Stimulated activated effector memory CD8-positive, alpha-beta T cell treated with anti-CD3 and anti-CD28 coated beads, Interleukin-12 subunit alpha, Interleukin-12 subunit beta, amount 100 ng/mL, for 72 hours (primary cell): ENCODE measurements around the gene PBX2.

ENCODE experiments used
- ATAC-seq: fragments of 150-1000 bp; cut with Tn5 transposase; 2 replicates; pipeline ENCODE4 v1.10.0; 2021
- DNase-seq, 2 donors: peaks; one replicate each; pipeline ENCODE4 v3.0.0; 2021 to 2022; ENCODE audit warnings: low spot score in 2 of 2
- H3K27ac Mint-ChIP-seq: one replicate; pipeline ENCODE4 v1.8.0; 2022; ENCODE audit warnings: mild to moderate bottlenecking, mixed read lengths
- H3K36me3 Mint-ChIP-seq: one replicate; pipeline ENCODE4 v1.8.0; 2022; ENCODE audit warnings: mild to moderate bottlenecking, mixed read lengths
- H3K4me1 Mint-ChIP-seq: one replicate; pipeline ENCODE4 v1.8.0; 2022; ENCODE audit warnings: mixed read lengths
- H3K4me3 Mint-ChIP-seq: one replicate; pipeline ENCODE4 v1.8.0; 2022; ENCODE audit warnings: mild to moderate bottlenecking, mixed read lengths
- H3K9me3 Mint-ChIP-seq: one replicate; pipeline ENCODE4 v1.8.0; 2022; ENCODE audit warnings: mixed read lengths

PBX2 gene

GRCh38 chr6:32184084-32184640 lies 5.8 kb downstream of the PBX2 start, which contains the start of gene AGER:
AGER (minus strand) TSS chr6:32184253; CDS start chr6:32184222, 31 bp downstream.
- Mint-ChIP-seq H3K27ac (peak within 1 kb of the TSS; percentile 99), H3K9me3 (no peaks in the 10 kb centered on the region), H3K4me3 (no peak within 1 kb of the TSS), H3K4me1 (peaks cover 83% of the 10 kb centered on the region), H3K36me3 (peaks cover 98% of the 10 kb centered on the region)
- DNase-seq = no peak
- ATAC-seq = no peak

DNA sequence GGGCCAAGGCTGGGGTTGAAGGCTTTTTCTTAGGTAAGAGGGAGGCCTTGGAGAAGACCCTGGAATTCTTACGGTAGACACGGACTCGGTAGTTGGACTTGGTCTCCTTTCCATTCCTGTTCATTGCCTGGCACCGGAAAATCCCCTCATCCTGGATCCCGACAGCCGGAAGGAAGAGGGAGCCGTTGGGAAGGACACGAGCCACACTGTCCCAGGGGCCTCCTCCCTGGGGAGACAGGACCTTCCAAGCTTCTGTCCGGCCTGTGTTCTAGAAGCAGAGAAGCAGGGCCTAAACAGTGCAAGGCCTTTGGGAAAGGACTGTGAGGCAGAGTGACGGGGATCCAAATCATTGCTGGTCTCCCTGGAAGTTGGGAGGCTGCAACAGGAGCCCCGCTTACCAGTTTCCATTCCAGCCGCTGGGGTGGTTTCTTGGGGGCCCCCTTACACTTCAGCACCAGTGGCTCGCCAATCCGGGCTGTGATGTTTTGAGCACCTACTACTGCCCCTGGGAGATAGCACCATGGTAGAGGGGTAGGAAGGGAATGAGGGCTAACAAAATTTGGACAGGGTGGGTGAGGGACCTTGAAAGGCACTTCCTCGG lies 6.4 kb downstream of the PBX2 start:
- Mint-ChIP-seq H3K9me3 (no peaks in the 10 kb centered on the region), H3K4me1 (peaks cover 83% of the 10 kb centered on the region), H3K36me3 (peaks cover 98% of the 10 kb centered on the region), H3K27ac (peak overlapping the region; percentile 99), H3K4me3 (no peak overlapping the region)
- DNase-seq (no peak), ATAC-seq (no peak)

- H3K27ac Mint-ChIP-seq = peak overlapping the region; percentile 99
Measured at GRCh38 chr6:32183030-32183429, 7.0 kb downstream of the PBX2 start.

GRCh38 chr6:32182555-32182981 lies 7.4 kb downstream of the PBX2 start:
- Mint-ChIP-seq H3K36me3 (peaks cover 100% of the 10 kb centered on the region), H3K9me3 (no peaks in the 10 kb centered on the region), H3K4me1 (peaks cover 78% of the 10 kb centered on the region), H3K27ac (peak overlapping the region; percentile 99), H3K4me3 (no peak overlapping the region)
- no peak for DNase-seq
- ATAC-seq = no peak

More at GRCh38 chr6:32183030-32183429, 7.0 kb downstream of the PBX2 start:
- Mint-ChIP-seq H3K9me3 (no peaks in the 10 kb centered on the region), H3K4me3 (no peak overlapping the region), H3K4me1 (peaks cover 80% of the 10 kb centered on the region), H3K36me3 (peaks cover 100% of the 10 kb centered on the region)
- no peak for ATAC-seq
- no peak for DNase-seq

DNA sequence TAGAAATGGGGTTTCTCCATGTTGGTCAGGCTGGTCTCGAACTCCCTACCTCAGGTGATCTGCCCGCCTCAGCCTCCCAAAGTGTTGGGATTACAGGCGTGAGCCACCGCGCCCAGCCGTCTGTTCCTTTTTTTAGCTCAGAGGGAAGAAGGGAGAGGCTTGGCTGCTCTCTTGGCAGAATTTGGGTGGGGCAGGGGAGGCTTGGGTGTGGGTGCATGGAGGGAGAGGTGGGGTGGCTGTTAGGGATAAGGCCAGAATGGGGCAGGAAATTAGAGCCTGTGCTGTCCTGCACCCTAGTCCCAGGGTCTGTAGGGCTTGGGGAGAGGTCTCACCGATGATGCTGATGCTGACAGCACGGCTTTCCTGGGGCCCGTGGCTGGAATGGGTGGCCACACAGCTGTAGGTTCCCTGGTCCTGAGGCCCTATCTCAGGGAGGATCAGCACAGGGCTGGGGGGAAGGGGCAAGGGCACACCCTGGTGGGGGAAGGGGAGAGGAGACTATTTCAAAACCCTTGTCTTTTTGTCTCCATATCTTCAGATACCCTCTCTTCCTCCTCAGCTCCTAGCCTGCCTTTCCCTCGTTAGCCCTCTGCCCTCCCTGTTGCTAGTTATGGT lies 8.0 kb downstream of the PBX2 start:
- Mint-ChIP-seq H3K4me3 (no peak overlapping the region), H3K27ac (peak overlapping the region; percentile 99)

GRCh38 chr6:32181148-32181702 lies 8.8 kb downstream of the PBX2 start:
- peaks cover 88% of the 10 kb centered on the region for H3K36me3 Mint-ChIP-seq
- no peaks in the 10 kb centered on the region for H3K9me3 Mint-ChIP-seq
- no peak for ATAC-seq
- no peak for DNase-seq
- H3K4me3 Mint-ChIP-seq = no peak overlapping the region
- peak overlapping the region; percentile 80 for H3K27ac Mint-ChIP-seq
- H3K4me1 Mint-ChIP-seq = peaks cover 78% of the 10 kb centered on the region

More for the DNA sequence above, 8.0 kb downstream of the PBX2 start:
- Mint-ChIP-seq H3K4me1 (peaks cover 78% of the 10 kb centered on the region), H3K36me3 (peaks cover 96% of the 10 kb centered on the region), H3K9me3 (no peaks in the 10 kb centered on the region)
- DNase-seq = no peak
- no peak for ATAC-seq

DNA sequence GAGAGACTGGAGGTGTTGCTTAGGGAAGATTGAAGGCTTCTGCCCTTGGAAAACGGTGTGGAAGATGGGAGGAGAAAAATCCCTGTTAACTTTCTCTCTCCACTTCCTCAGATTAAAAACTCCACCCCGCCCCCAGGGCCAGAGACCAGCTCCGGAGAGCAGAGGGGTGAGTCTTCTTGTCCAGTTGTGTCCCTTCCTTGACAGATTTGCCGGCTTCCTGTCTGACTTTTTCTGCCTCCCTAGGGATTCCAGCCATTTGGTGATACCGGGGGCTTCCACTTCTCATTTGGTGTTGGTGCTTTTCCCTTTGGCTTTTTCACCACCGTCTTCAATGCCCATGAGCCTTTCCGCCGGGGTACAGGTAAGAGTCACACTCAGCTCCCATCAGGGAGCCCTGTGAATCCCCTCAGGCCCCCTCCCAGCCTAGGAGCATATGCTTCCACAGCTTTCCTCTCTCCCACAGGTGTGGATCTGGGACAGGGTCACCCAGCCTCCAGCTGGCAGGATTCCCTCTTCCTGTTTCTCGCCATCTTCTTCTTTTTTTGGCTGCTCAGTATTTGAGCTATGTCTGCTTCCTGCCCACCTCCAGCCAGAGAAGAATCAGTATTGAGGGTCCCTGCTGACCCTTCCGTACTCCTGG lies 10.1 kb downstream of the PBX2 start:
- Mint-ChIP-seq H3K36me3 (peaks cover 74% of the 10 kb centered on the region), H3K4me3 (peak overlapping the region; percentile 83), H3K4me1 (peaks cover 72% of the 10 kb centered on the region), H3K9me3 (no peaks in the 10 kb centered on the region), H3K27ac (peak overlapping the region; percentile 91)
- DNase-seq (no peak), ATAC-seq (no peak)

GRCh38 chr6:32178547-32179440 lies 11.2 kb downstream of the PBX2 start:
- DNase-seq (no peak), ATAC-seq (peak; percentile 0)
- peaks cover 63% of the 10 kb centered on the region for H3K36me3 Mint-ChIP-seq
- peak overlapping the region; percentile 91 for H3K27ac Mint-ChIP-seq
- peaks cover 73% of the 10 kb centered on the region for H3K4me1 Mint-ChIP-seq
- H3K4me3 Mint-ChIP-seq = peak overlapping the region; percentile 83
- H3K9me3 Mint-ChIP-seq = no peaks in the 10 kb centered on the region

- Mint-ChIP-seq H3K4me1 (peaks cover 73% of the 10 kb centered on the region), H3K27ac (peak within 1 kb of the TSS; percentile 91), H3K4me3 (peak within 1 kb of the TSS; percentile 83), H3K36me3 (peaks cover 55% of the 10 kb centered on the region), H3K9me3 (no peaks in the 10 kb centered on the region)
- DNase-seq (peak; percentile 71 to 92), ATAC-seq (peak; percentile 91)
Measured at GRCh38 chr6:32177788-32178546, 12.0 kb downstream of the PBX2 start, which contains the start of gene RNF5. RNF5 (plus strand) TSS chr6:32178405; CDS start chr6:32178512, 107 bp downstream.

- Mint-ChIP-seq H3K9me3 (no peaks in the 10 kb centered on the region), H3K4me1 (peaks cover 71% of the 10 kb centered on the region), H3K36me3 (peaks cover 48% of the 10 kb centered on the region), H3K4me3 (peak overlapping the region; percentile 83), H3K27ac (peak overlapping the region; percentile 91)
- ATAC-seq = peak; percentile 0
- DNase-seq = peak in 1 of 2 donors; percentile 75
Measured at GRCh38 chr6:32177183-32177787, 12.7 kb downstream of the PBX2 start.

GRCh38 chr6:32176476-32177182 lies 13.4 kb downstream of the PBX2 start:
- no peak for ATAC-seq
- Mint-ChIP-seq H3K4me1 (peaks cover 70% of the 10 kb centered on the region), H3K27ac (peak overlapping the region; percentile 91), H3K4me3 (peak overlapping the region; percentile 83), H3K36me3 (peaks cover 42% of the 10 kb centered on the region), H3K9me3 (no peaks in the 10 kb centered on the region)
- no peak for DNase-seq

GRCh38 chr6:32175711-32176475 lies 14.1 kb downstream of the PBX2 start, which contains the start of gene AGPAT1:
AGPAT1 (minus strand) TSS chr6:32176084; CDS start chr6:32171496, 4,588 bp downstream.
- peaks cover 35% of the 10 kb centered on the region for H3K36me3 Mint-ChIP-seq
- H3K4me3 Mint-ChIP-seq = peak within 1 kb of the TSS; percentile 83
- peaks cover 68% of the 10 kb centered on the region for H3K4me1 Mint-ChIP-seq
- no peaks in the 10 kb centered on the region for H3K9me3 Mint-ChIP-seq
- ATAC-seq (peak; percentile 69), DNase-seq (peak; percentile 91 to 99)
- H3K27ac Mint-ChIP-seq = peak within 1 kb of the TSS; percentile 91
